Thymus (tissue), 11 donors: Measurements from ENCODE around the gene NIM1K. TPM values are rescaled to one million over a fixed set of nuclear protein-coding genes. Genes with fewer than 3 reads are reported as not detected.
"Not testable (repeated sequence)": the region's sequence is repeated elsewhere in the genome, so short reads cannot be mapped to it uniquely, and the experiment has no call there.

Source experiments
- DNase-seq, 9 donors: peaks; one replicate each; pipeline ENCODE4 v3.0.0-alpha.2; 2013; ENCODE audit warnings: low spot score in 9 of 9, low read depth in 6 of 9, missing footprints in 1 of 9
- H3K27ac ChIP-seq, 2 donors: one replicate each; pipeline ENCODE4 v1.5.1; 2013; ENCODE audit warnings: control low read depth in 1 of 2, low read depth in 1 of 2, low read length in 1 of 2, mild to moderate bottlenecking in 1 of 2, moderate library complexity in 1 of 2
- H3K27me3 ChIP-seq, 2 donors: one replicate each; pipeline ENCODE4 v1.5.1; 2013; ENCODE audit warnings: low read length in 1 of 2; ENCODE audit not compliant: control insufficient read depth in 2 of 2, insufficient read depth in 1 of 2
- H3K36me3 ChIP-seq, 2 donors: one replicate each; pipeline ENCODE4 v1.5.1; 2013; ENCODE audit warnings: low read length in 1 of 2, mild to moderate bottlenecking in 1 of 2, moderate library complexity in 1 of 2; ENCODE audit not compliant: control insufficient read depth in 2 of 2, insufficient read depth in 2 of 2
- H3K4me1 ChIP-seq, 2 donors: one replicate each; pipeline ENCODE4 v1.5.1; 2013; ENCODE audit warnings: low read length in 2 of 2; ENCODE audit not compliant: control insufficient read depth in 2 of 2, insufficient read depth in 2 of 2
- H3K4me3 ChIP-seq, 2 donors: one replicate each; pipeline ENCODE4 v1.5.1; 2013; ENCODE audit warnings: low read length in 2 of 2, control low read depth in 1 of 2, mild to moderate bottlenecking in 1 of 2
- H3K9me3 ChIP-seq, 2 donors: one replicate each; pipeline ENCODE4 v1.5.1; 2013; ENCODE audit warnings: low read length in 1 of 2, mild to moderate bottlenecking in 1 of 2; ENCODE audit not compliant: control insufficient read depth in 2 of 2, insufficient read depth in 1 of 2
- WGBS: extraction: QIAGEN DNeasy Blood & Tissue Kit; methylation state at CpG from one replicate; pipeline ENCODE4 v1.1.7; 2013; 5-methylcytosine and 5-hydroxymethylcytosine counted together
- polyA plus RNA-seq: library from polyadenylated mRNA; stranded (reverse); fragments of 200-250 nt; gene quantifications from one replicate; pipeline ENCODE4 v1.2.3, GENCODE V29; 2013
- total RNA-seq: library from RNA; stranded (reverse); fragments of 120-200 nt; gene quantifications from one replicate; pipeline ENCODE4 v1.2.4, GENCODE V29; 2013
- donor health status: healthy.

NIM1K gene
- total and polyA plus RNA-seq, 2 donors = 0.19 to 0.32 TPM

GRCh38 chr5:43296835-43297234 is 104.8 kb downstream of the NIM1K start:
- Histone ChIP-seq H3K9me3 (no peaks in the 10 kb centered on the region), H3K36me3 (peaks cover 0 to 44% of the 10 kb centered on the region in 2 donors), H3K4me1 (no peaks in the 10 kb centered on the region), H3K27ac (no peak overlapping the region), H3K4me3 (no peak overlapping the region), H3K27me3 (no peaks in the 10 kb centered on the region)
- DNase-seq = no peak
- 96% methylated on average over 2 of the region's 2 CpGs for WGBS

- WGBS = 98% methylated on average over 5 of the region's 5 CpGs
- Histone ChIP-seq H3K27ac (no peak overlapping the region), H3K4me1 (no peaks in the 10 kb centered on the region), H3K9me3 (no peaks in the 10 kb centered on the region), H3K4me3 (no peak overlapping the region), H3K27me3 (no peaks in the 10 kb centered on the region), H3K36me3 (peaks cover 0 to 32% of the 10 kb centered on the region in 2 donors)
- no peak for DNase-seq
These were observed 106.4 kb downstream of the NIM1K start for GRCh38 chr5:43298443-43298842.

GRCh38 chr5:43300112-43300511 is 108.1 kb downstream of the NIM1K start:
- Histone ChIP-seq H3K36me3 (peaks cover 0 to 22% of the 10 kb centered on the region in 2 donors), H3K4me3 (no peak overlapping the region), H3K27me3 (no peaks in the 10 kb centered on the region), H3K27ac (no peak overlapping the region), H3K9me3 (no peaks in the 10 kb centered on the region), H3K4me1 (no peaks in the 10 kb centered on the region)
- no peak for DNase-seq
- 99% methylated on average over 1 of the region's 1 CpG for WGBS

GRCh38 chr5:43301653-43302091 is 109.6 kb downstream of the NIM1K start:
- Histone ChIP-seq H3K27ac (no peak overlapping the region), H3K9me3 (no peaks in the 10 kb centered on the region), H3K4me1 (no peaks in the 10 kb centered on the region), H3K4me3 (no peak overlapping the region), H3K27me3 (no peaks in the 10 kb centered on the region), H3K36me3 (peaks cover 0 to 11% of the 10 kb centered on the region in 2 donors)
- 94% methylated on average over 3 of the region's 3 CpGs for WGBS
- no peak for DNase-seq

GRCh38 chr5:43302481-43302880 is 110.5 kb downstream of the NIM1K start:
- WGBS = 98% methylated on average over 3 of the region's 3 CpGs
- Histone ChIP-seq H3K4me3 (no peak overlapping the region), H3K27ac (no peak overlapping the region), H3K4me1 (no peaks in the 10 kb centered on the region), H3K36me3 (peaks cover 0 to 7% of the 10 kb centered on the region in 2 donors), H3K9me3 (no peaks in the 10 kb centered on the region), H3K27me3 (no peaks in the 10 kb centered on the region)
- no peak for DNase-seq

GRCh38 chr5:43303242-43303641 is 111.2 kb downstream of the NIM1K start:
- H3K27ac ChIP-seq = no peak overlapping the region
- no peaks in the 10 kb centered on the region for H3K9me3 ChIP-seq
- DNase-seq = no peak
- H3K4me3 ChIP-seq = no peak overlapping the region
- no peaks in the 10 kb centered on the region for H3K4me1 ChIP-seq
- 98% methylated on average over 4 of the region's 4 CpGs for WGBS
- no peaks in the 10 kb centered on the region for H3K27me3 ChIP-seq
- peaks cover 0 to 8% of the 10 kb centered on the region in 2 donors for H3K36me3 ChIP-seq

GRCh38 chr5:43304525-43304924 is 112.5 kb downstream of the NIM1K start:
- Histone ChIP-seq H3K9me3 (no peaks in the 10 kb centered on the region), H3K36me3 (peaks cover 0 to 2% of the 10 kb centered on the region in 2 donors), H3K27me3 (no peaks in the 10 kb centered on the region), H3K4me1 (no peaks in the 10 kb centered on the region), H3K27ac (no peak overlapping the region), H3K4me3 (no peak overlapping the region)
- 42% methylated on average over 1 of the region's 1 CpG for WGBS
- DNase-seq = peak in 1 of 9 donors; percentile 23

GRCh38 chr5:43305948-43306565 is 114.0 kb downstream of the NIM1K start:
- no peaks in the 10 kb centered on the region for H3K9me3 ChIP-seq
- H3K36me3 ChIP-seq = peaks cover 0 to 2% of the 10 kb centered on the region in 2 donors
- no peaks in the 10 kb centered on the region for H3K27me3 ChIP-seq
- no peak overlapping the region for H3K4me3 ChIP-seq
- H3K27ac ChIP-seq = peak overlapping the region in 1 of 2 donors; percentile 14
- no peaks in the 10 kb centered on the region for H3K4me1 ChIP-seq
- WGBS = 79% methylated on average over 1 of the region's 1 CpG
- DNase-seq = peak; percentile 16 to 78 (median 37)

- WGBS = 96% methylated on average over 5 of the region's 5 CpGs
- H3K4me3 ChIP-seq, H3K4me1 ChIP-seq, H3K27ac ChIP-seq, H3K9me3 ChIP-seq, H3K27me3 ChIP-seq, DNase-seq, H3K36me3 ChIP-seq: not testable (repeated sequence)
These were observed 114.9 kb downstream of the NIM1K start for GRCh38 chr5:43306954-43307353.
